SW 1271 (cell line): ENCODE results near the gene CNTFR.

Source experiments
- DNase-seq, 2 experiments: peaks; one replicate each; lab custom pipeline; 2025; lab: John Stamatoyannopoulos, UW

The CNTFR gene

DNA sequence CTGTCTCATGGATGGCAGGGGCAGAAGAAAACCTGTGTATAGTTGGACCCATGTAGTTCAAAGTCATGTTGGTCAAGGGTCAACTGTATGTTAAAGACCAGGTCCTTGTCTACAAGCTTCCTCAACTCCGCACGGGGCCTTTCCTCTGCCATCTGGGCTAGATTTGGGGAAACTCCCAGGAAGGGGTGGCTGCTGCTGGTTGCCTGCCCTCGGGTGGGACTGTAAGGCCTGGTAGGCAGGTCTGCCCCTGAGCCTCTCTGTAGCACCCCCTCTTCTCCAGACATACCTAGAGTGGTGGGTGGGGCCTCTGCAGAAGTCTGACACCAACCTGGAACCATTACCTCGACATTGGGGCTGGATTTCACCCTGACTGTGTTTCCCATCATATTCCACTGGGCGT is 82.0 kb downstream of the CNTFR start:
- no peak for DNase-seq

DNA sequence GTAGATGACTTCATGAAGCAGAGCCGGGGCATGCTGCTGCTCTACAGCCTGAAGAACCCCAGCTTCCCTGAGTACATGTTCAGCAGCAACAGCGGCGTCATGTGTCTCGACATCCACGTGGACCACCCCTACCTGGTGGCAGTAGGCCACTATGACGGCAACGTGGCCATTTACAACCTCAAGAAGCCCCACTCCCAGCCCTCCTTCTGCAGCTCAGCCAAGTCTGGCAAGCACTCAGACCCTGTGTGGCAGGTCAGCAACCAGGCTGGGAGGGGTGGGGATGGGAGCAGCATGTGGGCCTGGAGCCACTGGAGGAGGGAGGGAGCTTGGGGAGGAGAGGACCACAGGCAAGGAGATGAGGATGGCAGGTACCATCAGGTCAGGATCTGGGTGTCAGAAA is 82.9 kb downstream of the CNTFR start:
- no peak for DNase-seq

DNA sequence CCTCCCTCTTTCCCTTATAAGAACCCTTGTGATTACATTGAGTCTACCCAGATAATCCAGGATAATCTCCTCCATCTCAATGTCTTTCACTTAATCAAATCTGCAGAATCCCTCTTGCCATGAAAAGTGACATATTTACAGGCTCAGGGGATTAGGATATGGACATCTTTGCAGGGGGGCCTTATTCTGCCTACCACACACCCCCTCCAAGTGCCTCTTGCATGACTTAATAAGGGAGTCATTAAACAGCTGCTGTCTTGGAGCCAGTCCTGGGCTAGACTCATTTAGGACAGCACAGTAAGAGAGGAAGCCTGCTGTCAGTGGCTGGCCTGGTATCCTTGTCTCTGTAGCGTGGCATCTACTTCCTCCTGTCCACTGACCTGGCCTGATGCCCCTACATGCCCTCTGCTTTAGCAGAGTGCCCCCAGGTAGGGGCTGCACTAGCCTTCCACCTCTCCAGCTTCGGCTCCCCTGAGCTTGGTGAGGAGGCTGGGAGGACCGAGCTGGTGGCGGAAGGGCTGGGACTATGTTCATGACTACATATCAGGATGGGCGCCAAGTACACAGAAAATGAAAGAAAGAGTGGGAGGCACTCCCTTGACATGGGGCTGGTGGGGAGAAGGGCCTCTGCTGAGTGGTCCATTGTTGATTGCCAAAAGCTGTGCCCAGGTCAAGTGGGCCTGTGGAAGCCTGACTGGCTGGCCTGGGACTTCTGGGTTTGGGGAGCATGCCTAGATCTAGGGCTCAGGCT is 84.0 kb downstream of the CNTFR start:
- no peak for DNase-seq

DNA sequence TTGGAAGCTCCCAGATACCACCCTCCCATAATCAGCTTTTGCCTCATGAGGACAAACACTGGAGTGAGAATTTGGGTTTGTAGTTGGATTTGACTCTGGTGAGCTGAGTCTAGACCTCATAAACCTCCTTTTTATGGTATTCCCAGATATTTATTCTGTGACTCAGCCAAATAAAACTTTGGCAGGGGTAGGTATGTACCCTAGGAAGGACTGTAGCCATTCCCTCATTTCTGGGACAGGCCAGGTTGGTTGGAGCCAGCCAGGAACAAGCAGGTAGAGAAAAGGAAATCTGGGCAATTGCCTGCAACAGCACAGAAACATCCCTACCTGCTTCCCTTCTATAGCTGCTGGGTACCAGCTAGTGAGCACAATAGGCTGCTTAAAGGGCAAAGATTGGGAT is 86.1 kb downstream of the CNTFR start:
- DNase-seq, result no peak

DNA sequence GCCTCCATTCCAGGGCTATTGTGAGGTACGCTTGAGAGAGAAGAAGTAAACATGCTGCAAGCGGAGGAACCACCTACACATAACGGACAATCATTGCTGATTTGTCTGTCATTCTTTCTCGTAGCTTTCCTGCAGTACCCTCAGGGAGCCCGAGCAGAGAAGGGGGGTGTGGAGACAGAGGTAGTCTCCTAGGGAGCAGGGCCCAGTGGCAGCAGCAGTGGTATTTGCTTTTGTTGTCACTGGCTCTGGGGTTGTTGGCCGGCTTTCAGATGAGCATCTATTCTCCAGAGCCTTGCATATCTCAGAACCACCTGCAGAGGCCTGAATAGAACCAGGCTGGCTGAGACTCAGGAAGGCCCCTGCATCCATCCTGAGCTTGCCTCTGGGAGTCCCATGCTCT is 86.6 kb downstream of the CNTFR start:
- no peak for DNase-seq

DNA sequence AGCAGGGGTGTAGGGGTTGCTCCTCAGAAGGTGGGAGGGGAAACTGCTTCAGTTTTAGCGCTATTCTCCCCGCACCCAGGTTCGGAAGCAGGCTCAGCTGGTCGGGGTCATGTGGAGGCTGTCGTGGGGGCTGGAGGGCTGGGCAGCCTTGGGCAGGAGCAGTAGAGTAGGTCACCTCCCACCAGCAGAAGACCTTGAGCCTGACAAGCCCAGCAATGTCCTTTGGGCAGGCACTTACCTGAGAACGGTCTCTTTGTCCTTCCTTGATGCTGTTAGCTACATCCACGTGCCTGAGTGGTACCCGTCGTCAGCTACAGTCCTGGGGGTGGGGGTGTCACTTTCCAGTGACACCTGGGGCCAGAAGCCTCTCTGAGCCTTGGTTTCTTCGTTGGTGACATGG is 87.1 kb downstream of the CNTFR start:
- no peak for DNase-seq

DNA sequence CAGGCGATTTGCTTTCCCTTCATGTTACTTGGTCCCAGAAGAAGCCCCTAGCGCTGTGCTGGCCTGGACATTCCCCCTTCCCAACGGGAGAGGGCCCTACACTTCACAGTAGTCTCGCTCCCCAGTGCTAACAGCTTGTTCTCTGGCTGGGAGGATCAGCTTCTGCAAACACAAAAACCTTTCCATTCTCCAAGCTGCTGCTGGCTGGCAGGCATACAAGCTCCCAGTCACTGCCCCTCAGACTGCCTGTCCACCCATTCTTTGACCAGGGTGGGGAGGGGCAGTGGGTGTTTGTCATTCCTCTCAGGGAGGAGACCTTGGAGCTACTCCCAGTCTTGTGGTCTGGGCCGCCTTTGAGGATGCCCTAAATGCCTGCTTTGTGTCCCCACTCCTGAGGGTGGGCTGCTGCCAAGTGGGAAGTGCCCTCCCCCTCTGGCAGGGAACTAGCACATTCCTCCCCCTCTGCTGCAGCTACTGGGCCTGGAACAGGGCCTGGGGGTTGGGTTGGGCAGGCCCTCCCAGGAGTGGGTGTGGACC is 87.6 kb downstream of the CNTFR start:
- DNase-seq, result no peak
